HG02623 (cell line): ENCODE data around the gene ITIH1.
"Not testable (repeated sequence)": the region's sequence is repeated elsewhere in the genome, so short reads cannot be mapped to it uniquely, and the experiment has no call there.

Experiments used
- ATAC-seq: cut with Tn5 transposase; IDR thresholded peaks from one replicate; pipeline ENCODE4 v1.9.1; 2021; ENCODE audit warnings: moderate library complexity; ENCODE audit not compliant: unreplicated experiment

ITIH1 gene

GRCh38 chr3:52774066-52774713, 3.2 kb upstream of the ITIH1 start:
- ATAC-seq: no peak

- no peak for ATAC-seq
These were observed 2.2 kb upstream of the ITIH1 start for GRCh38 chr3:52774901-52775864.

GRCh38 chr3:52775877-52776276, 1.5 kb upstream of the ITIH1 start:
- no peak for ATAC-seq

- not testable (repeated sequence) for ATAC-seq
These were observed 913 bp upstream of the ITIH1 start for GRCh38 chr3:52776486-52776885.

- no peak for ATAC-seq
These were observed 783 bp downstream of the ITIH1 start for GRCh38 chr3:52777959-52778805.

GRCh38 chr3:52779011-52779836, 1.8 kb downstream of the ITIH1 start:
- no peak for ATAC-seq

GRCh38 chr3:52779837-52780585, 2.6 kb downstream of the ITIH1 start:
- ATAC-seq: no peak

- ATAC-seq: no peak
These were observed 4.3 kb downstream of the ITIH1 start for GRCh38 chr3:52781741-52782140.

- no peak for ATAC-seq
These were observed 5.2 kb downstream of the ITIH1 start for GRCh38 chr3:52782412-52783210.

GRCh38 chr3:52783211-52783555, 5.8 kb downstream of the ITIH1 start:
- no peak for ATAC-seq

- no peak for ATAC-seq
These were observed 6.7 kb downstream of the ITIH1 start for GRCh38 chr3:52784021-52784621.

GRCh38 chr3:52784931-52785590, 7.7 kb downstream of the ITIH1 start:
- no peak for ATAC-seq

- ATAC-seq: no peak
These were observed 9.2 kb downstream of the ITIH1 start for GRCh38 chr3:52786330-52787215.

GRCh38 chr3:52787246-52787645, 9.8 kb downstream of the ITIH1 start:
- no peak for ATAC-seq

GRCh38 chr3:52787672-52788625, 10.6 kb downstream of the ITIH1 start:
- no peak for ATAC-seq
